Activated CD4-positive, CD25-positive, alpha-beta regulatory T cell (primary cell): ENCODE results near the gene UTP4.
"Not testable (repeated sequence)": the region's sequence is repeated elsewhere in the genome, so short reads cannot be mapped to it uniquely, and the experiment has no call there.

Experiments used
- DNase-seq, 4 experiments: peaks; one replicate each; lab custom pipeline; 2025; lab: John Stamatoyannopoulos, UW

UTP4 gene

GRCh38 chr16:69131167-69131838 lies 1.1 kb upstream of the UTP4 start:
- no peak for DNase-seq

DNA sequence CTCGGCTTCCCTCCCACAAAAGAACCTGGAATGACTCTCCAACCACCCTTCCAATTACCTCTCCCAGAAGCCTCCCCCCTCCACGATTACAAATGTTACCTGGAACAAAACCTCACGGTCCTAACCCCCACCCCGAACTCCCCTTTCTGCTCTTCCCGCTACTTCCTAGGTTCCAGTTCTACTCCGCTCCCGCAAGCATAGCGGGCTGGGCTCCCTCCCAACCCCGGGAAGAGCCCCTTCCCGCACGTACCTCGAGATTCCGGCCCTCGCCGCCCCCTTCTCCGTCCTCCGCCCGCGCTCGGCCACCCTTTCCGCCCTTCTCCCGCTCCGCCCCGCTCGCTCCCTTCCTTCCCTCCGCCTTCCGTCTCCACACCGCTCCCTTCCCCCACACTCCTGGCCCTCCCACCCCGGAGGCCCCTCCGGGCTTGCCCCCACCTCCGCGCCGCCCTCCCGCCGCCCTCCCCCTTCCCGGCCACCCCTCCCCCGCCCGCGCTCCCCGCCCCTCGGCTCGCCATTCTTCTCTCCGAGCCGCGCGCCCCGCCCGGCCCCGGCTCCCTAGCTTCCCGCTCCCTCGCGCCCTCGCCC lies 518 bp upstream of the UTP4 start:
- peak; percentile 58 to 72 (median 67) for DNase-seq

- no peak for DNase-seq
These were observed 1.0 kb downstream of the UTP4 start for GRCh38 chr16:69133373-69133954.

DNA sequence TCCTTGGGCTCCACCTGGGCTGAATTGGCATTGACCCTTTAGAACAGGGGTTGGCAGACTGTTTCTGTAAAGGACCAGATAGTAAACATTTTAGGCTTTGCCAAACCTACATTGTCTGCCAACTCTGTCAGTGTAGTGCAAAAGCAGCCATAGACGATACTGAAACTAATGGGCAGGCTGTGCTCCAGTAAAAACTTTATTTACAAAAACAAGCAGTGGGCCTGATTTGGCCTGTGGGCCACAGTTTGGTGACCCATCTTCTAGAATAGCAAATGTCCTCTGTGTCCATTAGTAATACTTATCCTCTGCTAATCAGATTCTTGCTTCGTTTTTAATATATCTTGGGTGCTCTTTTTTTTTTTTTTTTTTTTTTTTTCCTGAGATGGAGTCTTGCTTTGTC lies 6.2 kb downstream of the UTP4 start:
- no peak for DNase-seq

DNA sequence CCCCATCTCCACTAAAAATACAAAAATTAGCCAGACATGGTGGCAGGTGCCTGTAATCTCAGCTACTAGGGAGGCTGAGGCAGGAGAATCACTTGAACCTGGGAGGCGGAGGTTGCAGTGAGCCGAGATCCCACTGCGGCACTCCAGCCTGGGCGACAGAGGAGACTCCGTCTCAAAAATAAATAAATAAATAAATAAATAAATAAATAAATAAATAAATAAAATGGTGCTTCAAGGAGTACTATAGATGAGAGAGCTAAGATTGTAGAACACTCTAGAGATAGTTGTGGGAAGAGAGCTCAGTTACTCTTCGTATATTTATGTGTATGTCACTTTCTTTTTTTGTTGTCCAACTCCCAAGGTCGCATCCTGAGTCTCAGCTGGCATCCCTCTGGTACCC lies 7.0 kb downstream of the UTP4 start:
- not testable (repeated sequence) for DNase-seq

DNA sequence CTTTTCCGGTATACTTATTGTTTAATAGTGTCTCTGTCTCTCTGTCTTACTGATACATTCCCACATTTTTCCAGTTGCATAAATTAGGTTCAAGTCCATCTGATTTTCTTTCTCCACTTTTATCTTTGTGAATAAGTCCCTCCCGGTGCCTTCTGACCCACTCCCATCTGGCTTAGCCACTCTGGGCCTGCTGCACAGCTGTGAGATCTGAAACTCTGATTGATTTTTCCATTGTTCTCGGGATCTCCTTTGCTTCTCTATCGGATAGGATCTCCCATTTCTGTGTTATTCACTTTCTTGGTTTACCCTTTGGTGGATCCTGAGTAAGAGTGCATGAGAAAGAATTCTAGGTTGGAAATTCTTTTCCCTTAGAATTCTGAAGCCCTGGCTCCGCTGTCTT lies 8.6 kb downstream of the UTP4 start:
- DNase-seq = no peak

DNA sequence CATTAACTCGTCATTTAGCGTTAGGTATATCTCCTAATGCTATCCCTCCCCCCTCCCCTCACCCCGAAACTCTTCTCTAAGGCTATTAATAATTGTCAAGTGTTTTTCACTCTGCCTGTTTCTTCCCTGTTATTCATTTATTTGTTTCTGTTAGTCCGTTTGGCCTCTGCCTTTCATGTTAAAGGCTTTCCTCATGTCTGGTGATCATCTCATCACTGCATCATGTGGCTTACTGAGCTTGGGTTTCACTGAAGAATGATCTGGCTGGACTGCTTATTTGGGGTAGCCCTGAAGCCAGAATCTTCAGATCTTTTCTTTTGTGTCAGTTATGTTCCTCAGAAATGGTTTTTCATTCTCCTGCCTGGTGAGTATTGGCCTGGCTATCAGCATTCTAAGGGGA lies 9.5 kb downstream of the UTP4 start:
- no peak for DNase-seq

GRCh38 chr16:69143116-69143515 lies 10.7 kb downstream of the UTP4 start:
- no peak for DNase-seq

DNA sequence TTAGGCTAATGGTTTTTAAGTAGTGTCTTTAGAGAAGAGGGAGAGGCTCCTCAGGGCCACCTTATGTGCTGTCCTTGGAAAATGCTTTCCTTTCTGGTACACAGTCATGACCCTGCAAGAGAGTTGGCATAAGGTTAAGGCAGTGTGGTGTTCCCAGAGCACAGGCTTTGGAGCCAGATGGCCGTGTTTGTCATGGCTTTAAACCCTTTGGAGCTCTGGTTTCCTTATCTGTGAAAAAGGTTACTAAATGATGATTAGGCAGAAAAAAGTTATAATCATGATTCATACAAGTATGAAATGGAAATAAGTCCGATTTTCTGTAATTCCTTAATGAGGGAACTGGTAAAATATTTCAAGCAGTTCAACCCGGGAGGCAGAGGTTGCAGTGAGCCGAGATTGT lies 13.2 kb downstream of the UTP4 start:
- no peak for DNase-seq

DNA sequence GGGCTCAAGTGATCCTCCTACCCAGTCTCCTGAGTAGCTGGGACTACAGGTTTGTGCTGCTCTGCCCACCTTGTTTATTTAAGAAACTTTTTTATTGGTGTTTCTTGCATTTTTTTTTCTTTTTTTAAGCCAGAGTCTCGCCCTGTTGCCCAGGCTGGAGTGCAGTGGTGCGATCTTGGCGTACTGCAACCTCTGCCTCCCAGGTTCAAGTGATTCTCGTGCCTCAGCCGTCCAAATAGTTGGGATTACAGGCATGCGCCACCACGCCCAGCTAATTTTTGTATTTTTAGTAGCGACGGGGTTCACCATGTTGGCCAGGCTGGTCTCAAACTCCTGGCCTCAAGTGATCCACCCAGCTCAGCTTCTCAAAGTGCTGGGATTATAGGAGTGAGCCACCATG lies 17.2 kb downstream of the UTP4 start:
- DNase-seq = not testable (repeated sequence)

- peak in 2 of 4 experiments; percentile 9 to 12 for DNase-seq
These were observed 17.9 kb downstream of the UTP4 start for GRCh38 chr16:69150146-69150865.

- DNase-seq = no peak
These were observed 24.7 kb downstream of the UTP4 start for GRCh38 chr16:69157196-69157595.

DNA sequence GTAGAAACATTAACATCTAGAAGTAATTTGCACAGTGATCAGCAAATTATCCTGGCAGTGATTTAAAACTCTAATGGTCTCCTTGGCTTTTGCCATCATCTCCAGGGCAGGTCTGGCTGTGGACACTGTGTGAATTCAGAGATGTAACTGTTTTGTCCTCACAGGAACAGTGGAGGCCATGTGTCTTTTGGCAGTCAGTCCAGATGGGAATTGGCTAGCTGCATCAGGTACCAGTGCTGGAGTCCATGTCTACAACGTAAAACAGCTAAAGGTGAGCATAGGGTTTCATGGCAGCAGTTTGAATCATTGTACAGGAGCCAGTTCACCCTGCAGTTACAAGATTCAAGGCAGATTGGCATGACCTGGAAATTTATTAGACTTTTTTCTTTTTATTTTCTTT lies 27.7 kb downstream of the UTP4 start:
- no peak for DNase-seq

DNA sequence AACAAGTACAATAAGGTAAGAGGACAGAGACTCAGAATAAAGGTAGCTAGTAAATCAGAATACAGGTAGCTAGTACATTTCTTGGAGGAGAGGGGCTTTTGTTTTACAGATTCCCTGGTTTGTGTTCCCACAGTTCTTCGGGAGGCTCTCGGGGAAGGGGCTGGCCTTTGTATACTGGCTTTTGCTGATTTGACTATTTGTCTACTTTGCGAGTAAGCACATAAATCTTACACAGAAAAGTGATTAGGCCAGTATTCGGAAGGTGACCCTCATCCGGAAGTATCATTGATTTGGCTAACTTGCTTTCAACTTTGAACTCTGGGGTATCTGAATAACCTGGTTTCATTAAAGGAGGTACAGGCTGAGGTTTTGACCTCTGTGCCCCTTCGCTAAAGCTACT lies 33.1 kb downstream of the UTP4 start:
- no peak for DNase-seq

GRCh38 chr16:69166221-69166833 lies 33.9 kb downstream of the UTP4 start:
- peak in 1 of 4 experiments; percentile 21 for DNase-seq

- DNase-seq = no peak
These were observed 34.8 kb downstream of the UTP4 start for GRCh38 chr16:69166946-69167930.

DNA sequence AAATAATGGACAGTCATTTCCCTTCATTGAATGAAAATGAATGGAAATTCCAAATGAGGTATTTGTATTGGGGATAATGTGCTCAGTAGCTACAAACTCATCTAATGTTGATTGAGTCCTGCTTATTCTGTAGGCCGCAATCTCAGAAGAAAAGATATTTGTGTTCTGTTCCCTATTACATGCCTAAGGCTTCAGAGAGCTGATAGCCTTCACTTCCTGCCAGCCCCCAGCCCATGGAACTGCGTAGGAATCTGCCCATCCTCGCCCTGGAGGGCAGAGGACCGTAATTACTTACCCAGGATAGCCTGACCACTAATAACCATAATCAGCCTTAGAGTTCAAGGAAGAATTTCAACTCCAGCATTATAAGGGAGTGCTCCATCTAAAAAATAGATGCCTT lies 36.6 kb downstream of the UTP4 start:
- DNase-seq = no peak

GRCh38 chr16:69169607-69170352 lies 37.3 kb downstream of the UTP4 start:
- no peak for DNase-seq

GRCh38 chr16:69171325-69172084 lies 39.1 kb downstream of the UTP4 start:
- no peak for DNase-seq
